NCI-H146 (cell line): Measurements from ENCODE around the gene FRMPD2.
"Not testable (repeated sequence)": the region's sequence is repeated elsewhere in the genome, so short reads cannot be mapped to it uniquely, and the experiment has no call there.

Experiments used
- DNase-seq: peaks from one replicate; lab custom pipeline; 2025; lab: John Stamatoyannopoulos, UW

The FRMPD2 gene

DNA sequence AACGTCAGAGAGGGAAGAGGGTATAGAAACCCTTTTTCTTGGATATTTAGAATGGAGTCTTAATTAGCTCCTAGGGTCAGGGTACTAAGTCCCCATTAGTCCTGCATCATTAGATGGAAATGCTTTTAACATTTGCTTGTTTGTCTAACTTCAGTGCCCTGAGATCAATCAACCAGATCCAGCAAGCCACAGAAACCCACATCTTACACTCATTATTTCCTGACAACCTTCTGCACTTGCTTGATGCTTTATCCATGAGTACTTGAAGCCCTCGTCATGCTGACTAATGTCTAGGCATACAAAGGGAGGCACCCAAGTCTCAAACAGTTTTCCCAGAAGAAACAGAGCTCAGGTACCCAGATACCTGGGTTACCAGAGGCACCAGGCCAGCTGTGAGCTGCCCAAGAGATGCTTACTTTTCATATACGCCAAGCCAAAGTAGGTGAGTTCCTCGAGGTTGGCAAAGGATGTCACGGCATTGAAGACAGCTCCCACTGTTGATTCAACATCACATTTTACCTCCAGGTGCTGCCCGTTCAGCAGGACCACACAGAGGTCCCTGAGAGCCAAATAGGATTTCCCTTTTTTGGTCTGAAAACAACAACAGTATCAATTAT lies 42.7 kb downstream of the FRMPD2 start:
- no peak for DNase-seq

DNA sequence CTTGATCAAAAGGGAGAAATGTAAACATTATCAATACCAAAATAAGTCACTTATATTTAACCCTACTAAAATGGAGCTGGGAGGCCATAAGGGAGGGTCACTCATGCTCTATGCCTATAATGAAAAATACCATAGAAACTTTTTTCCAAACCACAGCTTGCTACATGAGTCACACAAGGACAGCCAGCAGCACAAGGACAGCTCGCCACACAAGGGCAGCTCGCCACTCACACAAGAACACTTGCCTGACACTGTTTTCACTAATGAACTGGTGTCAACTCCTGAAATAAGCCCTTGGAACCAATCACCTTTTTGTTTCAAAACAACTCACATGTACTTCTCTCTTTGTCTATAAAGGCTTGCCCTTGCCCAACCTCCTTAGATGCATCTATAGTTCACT lies 43.3 kb downstream of the FRMPD2 start:
- DNase-seq = no peak

DNA sequence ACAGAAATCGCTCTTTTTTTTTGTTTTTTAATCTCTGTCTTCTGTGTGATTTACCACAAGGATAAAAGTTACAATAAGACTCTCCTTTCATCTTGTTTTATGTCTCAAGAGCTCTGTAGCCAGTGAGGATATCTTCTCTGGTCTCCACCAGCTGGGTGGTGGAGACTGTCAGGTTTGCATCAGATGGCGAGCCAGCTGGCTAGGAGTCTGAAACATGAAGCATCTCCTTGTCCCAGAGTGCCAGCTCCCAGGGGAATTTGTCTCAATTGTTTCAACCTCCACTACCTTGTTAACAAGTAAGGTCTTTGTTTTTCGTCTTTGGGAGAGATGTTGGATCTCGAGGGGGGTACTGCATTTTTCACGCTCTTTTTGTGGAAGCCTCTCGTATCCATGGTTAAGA lies 47.3 kb downstream of the FRMPD2 start:
- no peak for DNase-seq

DNA sequence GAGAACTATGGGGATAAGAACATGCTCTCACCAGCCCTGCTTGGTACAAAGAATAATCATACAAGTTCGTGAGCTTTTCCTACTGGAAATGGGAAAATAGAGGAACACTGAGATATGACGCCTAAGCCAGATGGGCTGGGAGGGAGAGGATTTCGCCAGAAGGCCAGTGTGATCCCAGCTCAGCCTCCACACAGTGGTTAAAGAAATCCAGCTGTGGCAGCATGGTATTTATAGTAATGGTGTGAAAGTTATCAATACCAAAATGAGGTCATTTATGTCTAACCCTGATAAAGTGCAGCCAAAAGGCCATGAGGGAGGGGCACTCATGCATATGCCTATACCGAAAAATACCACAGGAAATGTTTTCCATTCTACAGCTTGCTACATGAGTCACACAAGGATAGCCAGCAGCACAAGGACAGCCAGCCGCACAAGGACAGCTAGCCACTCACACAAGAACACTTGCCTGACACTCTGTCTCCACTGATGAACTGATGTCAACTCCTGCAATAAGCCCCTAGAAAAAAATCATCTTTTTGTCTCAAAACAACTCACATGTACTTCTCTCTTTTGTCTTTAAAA lies 49.4 kb downstream of the FRMPD2 start:
- DNase-seq = no peak

DNA sequence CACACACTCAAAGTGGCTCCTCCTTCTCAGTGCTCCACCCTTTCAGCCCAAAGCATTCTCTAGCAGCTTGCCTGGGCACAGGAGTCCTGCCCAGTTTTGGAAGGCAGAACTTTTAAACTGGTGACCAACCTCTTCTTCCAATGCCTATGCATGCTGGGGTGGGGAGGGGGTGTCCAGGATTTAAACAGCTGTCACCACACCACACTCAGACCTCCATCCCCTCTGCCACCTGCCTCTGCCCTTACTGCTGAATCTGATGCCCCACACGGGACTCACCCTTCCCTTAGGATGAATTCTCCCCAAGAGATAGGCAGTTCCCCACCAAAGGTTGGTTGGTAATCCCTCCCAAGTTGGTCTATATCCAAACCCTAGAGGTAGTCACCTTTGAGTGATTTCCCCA lies 50.2 kb downstream of the FRMPD2 start:
- DNase-seq = no peak

DNA sequence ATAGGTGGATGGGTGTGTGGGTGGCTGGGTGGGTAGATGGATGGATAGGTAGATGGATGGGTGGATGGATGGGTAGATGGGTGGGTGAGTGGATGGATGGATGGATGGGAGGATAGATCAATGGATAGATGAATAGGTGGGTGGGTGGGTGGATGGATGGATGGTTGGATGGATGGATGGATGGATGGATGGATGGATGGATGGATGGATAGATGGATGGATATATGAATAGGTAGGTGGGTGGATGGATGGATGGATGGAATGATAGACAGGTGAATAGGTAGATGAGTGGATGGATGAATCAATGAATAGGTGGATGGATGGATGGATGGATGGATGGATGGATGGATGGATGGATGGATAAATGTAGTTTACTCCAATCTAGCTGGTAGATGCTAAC lies 52.7 kb downstream of the FRMPD2 start:
- DNase-seq = no peak

DNA sequence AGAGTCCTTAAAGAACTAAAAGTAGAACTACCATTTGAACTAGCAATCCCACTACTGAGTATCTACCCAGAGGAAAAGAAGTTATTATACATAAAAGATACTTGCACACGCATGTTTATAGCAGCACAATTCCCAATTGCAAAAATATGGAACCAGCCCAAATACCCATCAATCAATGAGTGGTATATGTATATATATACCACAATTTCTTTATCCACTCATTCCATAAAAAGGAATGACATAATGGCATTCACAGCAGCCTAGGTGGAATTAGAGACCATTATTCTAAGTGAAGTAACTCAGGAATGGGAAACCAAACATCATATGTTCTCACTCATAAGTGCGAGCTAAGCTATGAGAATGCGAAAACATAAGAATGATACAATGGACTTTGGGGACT lies 53.5 kb downstream of the FRMPD2 start:
- not testable (repeated sequence) for DNase-seq

DNA sequence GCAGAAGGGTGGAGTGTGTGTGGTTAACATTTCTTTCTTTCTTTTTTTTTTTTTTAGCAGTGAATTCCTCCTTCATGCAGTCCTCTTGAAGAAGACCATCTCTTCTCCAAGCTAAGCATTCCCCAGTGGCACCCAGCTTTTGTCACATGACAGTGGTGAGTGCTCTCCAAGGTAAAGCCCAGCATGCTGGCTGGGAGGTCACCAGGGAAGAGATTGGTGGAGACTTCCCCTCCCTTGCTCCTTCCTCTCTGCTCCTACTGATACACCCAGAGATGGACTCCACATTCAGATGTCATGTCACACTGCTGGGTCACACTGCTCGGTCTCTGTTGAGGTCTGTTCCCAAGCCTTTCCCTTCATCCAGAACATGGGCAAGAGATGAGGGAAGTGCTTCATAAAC lies 55.3 kb downstream of the FRMPD2 start:
- no peak for DNase-seq

DNA sequence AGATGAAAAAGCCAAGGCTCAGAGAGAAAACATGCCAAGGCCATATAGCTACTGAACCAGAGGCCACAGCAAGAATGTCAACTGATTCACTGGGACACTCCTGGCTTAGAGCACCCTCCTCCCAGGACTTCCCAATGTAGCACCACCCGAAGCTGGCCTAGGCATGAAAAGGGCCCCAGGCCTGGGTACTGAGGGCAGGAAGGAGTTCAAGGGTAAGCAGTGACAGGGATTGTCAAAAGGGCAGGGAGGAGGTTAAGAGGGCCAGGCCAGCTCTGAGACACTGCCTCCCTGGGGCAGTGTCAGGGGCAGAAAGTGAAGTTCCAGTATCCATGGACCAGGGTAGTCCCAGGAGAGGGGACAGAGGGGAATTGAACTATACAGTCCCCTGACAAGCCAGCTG lies 57.8 kb downstream of the FRMPD2 start:
- no peak for DNase-seq

DNA sequence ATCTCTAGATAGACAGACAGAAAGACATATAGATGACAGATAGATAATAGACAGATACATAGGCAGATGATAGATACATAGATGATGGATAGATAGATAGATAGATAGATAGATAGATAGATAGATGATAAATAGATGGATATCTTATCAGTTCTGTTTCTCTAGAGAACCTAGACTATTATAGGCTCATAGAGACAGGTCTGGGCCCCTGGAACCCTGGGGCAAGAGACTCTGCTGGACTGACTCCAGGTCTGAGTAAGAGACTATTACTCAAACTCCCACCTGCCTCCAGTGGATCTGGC lies 58.3 kb downstream of the FRMPD2 start:
- no peak for DNase-seq

DNA sequence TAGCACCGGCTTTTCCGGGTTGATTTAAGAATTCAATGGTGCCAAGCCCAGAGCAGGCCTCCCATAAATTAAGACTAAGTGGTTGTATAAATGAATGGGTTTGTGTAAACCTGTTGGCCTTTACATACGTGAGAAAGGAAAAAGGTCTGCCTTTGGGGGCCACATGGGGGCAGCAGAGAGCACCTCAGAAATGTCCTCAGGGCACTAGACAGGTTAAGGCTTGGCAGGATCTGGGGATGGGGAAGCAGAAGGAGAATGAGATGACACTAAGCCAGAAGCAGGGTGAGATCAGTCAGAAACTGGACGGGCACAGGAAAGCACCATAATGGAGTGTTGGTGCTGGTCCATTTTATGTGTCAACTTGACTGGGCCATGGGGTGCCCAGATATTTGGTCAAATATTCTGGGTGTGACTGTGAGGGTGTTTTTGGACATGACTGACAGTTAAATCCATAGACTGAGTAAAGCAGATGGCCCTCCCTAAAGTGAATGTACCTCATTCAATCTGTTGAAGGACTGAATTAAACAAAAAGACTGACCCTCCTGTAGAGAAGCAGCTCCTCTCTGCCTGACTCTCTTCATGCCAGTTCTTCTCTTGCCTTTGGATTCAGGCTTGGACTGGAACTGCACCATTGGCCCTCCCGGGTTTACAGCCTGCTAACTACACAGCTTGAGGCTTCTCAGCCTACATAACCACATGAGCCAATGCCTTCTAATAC lies 58.9 kb downstream of the FRMPD2 start:
- DNase-seq = peak; percentile 42

DNA sequence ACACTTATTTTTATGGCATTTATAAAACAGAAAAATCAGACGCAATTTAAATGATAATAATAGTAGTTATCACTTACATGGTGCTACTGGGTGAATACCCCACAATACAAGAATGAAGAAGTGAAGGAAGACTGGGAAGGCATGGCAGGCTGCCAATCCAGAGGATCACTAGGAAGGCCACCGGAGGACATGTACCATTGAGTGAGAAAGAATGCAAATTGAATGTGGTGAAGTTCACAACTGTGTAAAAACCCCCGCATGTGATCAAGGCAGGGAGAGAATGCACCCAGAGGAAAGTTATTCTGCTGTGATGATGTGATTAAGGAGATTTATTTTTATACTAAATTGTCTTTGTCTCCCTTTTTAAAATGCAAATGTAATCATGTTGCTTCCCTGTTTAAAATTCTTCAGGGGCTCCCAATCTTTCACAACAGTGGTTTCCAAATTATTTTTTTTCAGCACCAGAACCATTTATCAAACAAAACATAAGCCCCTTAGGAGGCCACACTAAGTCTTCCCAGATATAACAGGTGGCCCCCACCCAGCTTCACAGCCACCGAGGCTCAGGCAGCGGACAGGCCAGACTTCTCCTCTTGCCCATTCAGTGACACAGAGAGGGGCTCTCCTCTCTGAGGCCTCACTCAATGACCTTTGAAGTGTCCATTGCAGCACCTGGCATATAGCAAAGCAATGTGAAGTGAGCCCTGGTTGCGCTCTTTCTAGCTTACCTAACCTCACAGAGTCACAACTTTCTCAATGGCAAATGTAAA lies 59.6 kb downstream of the FRMPD2 start:
- DNase-seq = no peak

DNA sequence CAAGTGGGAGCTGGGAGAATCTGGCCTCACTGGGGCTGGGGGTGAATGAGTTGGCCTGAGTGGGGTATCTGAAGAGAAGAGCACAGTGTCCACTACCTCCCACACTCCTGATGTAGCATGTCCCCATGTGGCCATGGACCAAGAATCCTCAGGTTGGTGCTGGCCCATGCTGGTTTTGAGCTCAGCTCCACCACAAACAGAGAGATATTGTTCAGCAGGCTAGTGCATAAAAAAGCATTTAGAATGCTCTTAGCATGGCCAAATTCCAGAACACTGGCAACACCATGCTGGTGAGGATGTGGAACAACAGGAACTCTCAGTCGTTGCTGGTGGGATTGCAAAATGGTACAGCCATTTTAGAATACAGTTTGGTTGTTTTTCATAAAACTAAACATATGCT lies 61.4 kb downstream of the FRMPD2 start:
- DNase-seq = no peak

DNA sequence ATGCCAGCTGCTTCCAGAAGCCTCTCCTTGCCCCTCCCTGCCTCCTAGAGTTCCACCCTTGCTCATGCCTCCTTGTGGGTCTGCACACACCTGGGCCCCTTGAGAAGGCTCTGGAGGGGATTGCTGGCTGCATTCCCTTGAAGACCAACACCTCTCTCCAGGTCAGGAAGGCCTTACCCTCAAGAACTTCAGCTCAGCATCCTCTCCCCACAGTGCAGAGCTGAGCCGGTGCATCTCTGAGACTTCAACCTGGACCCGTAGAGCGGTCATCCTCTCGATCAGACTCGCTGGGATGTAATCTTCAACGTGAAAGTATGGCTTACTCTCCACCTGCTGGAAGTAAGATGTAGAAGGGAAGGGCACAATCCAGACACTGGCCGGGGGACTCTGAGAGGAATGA lies 62.7 kb downstream of the FRMPD2 start:
- DNase-seq = no peak

DNA sequence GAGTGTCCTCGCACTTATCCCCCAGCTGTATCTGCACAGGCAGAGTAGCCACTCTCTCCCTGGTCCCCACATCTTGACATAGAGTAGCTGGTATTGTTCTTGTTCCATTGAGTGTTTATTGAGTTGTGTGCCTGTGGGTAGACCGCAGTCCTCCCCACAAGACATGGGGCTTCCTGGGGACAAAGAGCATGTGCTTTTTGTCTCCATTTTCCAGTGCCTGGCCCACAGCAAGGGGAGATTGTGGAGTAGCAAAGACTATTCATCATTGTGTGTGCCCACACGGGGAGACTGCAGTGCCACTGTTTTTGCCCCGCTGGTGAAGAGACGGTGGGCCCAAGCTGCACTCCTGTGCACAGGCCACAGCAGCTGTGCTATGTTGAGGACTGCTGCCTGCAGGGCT lies 63.5 kb downstream of the FRMPD2 start:
- no peak for DNase-seq

DNA sequence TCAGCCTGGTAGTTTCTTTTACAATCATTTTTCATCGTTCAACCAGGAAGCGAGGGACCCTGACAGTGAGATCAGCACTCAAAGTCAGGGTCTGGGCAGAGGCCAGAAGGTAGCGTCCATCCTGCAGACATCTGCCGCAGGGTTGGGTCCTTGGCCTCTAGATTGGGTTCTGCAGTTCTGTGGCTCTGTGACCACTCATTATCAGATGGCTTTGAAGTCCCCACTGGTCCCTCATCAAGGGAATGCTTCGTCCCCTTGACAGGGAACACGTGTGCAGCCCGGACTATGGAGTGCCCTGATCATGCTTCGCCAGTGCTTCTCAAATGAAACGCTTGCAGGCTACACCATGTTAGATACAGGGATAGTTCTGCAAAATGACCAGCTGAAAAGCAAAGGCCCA lies 64.1 kb downstream of the FRMPD2 start:
- no peak for DNase-seq

DNA sequence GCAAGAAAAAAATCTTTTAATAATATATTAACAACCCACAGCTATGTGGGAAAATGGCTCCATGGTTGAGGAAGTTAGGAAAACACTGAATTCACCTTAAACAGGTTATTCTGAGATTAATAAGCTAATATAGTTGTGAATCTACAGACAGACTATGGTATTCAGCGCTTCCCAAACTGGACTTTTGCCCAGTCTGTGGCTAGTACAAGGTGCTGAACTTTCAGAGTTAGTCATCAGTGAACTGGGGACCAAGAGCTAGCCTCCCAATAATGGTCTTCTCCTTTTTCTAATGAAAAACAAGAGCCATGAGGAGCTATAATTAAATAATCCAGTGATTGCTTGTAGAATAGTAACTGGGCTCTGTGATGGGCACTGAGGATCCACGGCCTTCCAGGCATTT lies 65.3 kb downstream of the FRMPD2 start:
- no peak for DNase-seq

DNA sequence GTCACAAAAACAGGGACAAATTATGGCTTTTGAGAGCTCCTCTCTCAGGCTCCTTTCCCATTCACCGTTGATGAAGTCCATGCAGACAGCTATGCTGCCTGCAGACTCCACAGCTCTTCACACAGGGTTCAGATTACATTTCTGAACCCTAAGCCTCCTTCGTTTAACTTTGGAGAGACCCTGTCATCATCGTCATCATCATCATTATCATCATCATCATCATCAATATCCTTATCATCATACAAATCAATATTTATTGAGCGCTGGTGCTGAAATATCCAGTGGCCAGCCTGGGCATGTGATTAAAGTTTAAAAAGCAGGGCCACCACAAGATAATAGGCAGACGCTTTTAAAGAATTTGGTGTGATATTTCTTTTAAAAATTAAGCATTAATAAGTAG lies 66.6 kb downstream of the FRMPD2 start:
- no peak for DNase-seq

DNA sequence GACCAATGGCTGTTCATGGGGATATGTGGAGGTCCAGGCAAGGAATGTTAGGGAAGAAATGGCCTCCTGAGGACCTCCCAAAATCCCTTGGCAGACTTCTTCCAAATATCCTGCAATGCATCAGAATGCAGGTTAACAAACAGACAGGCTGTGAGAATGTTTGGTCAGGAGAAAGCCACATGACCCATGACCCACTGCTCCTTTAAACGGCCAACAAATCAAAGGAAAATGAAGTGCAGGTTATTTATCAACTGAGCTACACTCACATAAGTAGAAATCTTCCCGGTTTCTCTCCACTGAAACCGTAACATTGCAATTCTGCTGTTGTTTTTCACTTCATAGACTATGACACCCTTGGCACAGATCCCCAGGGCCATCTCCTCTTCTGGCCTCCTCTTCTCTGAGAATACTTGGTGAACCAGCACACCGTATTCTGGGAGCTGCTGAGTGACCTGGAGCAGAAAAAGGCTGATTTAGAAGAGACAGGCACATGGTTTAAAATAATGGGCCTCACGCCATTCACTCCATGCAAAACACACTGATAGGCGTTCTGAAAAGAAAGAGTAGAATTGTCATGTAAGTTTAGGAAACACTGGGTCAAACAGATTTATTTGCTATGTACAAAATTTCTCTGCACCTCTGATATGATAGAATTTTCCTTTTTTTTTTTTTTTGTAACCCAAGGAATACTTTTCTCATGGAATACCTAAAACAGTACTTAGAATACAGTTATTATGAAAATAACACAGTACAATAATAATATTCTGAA lies 67.8 kb downstream of the FRMPD2 start:
- DNase-seq = no peak

DNA sequence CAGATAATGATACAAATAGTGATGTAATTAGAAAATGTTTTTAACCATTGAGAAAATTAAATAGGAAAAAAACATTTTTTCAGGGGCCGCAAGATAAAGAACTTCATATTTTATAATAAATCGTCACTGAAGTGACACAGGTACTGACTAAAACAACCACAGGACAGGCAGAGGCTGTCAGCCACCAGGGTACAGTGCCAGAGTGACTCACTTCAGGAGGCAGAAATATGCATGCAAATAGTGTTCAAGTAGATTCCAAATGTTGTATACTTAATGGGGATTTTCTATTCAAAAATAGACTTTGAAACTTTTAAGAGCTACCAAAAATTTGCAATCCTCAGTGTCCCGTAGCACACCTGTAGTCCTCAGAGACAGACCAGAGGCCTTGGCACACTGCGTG lies 68.6 kb downstream of the FRMPD2 start:
- DNase-seq = no peak

DNA sequence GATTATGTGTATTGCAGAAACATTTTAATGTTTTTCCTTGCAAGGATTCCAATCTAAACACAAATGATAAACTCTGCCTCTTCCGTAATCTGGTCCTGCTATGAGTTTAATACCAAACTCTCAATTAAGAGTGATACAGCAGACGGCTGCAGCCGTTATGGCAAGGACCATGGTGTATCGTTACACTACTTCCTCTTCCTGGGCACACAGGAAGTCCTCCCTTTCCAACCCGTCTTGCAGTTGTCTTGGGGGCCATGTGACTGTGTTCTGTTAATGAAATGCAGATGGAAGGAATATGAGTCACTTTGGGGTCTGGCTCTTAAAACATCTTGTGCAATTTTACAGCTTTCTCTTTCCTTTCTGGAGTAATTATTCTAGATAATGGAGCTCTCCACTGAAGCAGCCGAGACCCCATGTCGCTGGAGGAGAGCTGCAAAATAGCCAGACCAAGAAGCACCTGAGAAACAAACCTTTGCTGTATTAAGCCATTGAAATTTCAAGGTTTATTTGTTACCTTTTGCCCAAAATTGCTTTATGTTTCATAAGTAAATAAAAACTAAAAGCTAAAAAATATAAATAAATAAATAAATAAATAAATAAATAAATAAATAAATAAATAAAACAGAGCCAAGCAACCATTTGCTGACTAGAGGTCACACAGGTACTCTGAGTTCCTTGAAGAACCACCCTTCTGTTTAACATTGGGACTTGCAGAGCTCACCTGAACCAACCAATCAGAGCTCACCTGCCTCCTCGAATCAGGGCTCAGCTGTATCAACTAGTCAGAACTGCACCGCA lies 74.7 kb downstream of the FRMPD2 start:
- DNase-seq = no peak
